Stimulated activated CD8-positive, alpha-beta memory T cell treated with anti-CD3 and anti-CD28 coated beads, Interleukin-15, amount 100 ng/mL, for 4 hours (primary cell): ENCODE measurements around the gene ZDHHC14.
"Not testable (repeated sequence)": the region's sequence is repeated elsewhere in the genome, so short reads cannot be mapped to it uniquely, and the experiment has no call there.

Source experiments
- DNase-seq, 2 donors: peaks; one replicate each; pipeline ENCODE4 v3.0.0-alpha.2; 2020; ENCODE audit warnings: low read depth in 2 of 2

Gene ZDHHC14

GRCh38 chr6:157380779-157381561 is at the start of gene ZDHHC14:
TSS of gene ZDHHC14 (plus strand) at chr6:157381190.
- peak; percentile 83 to 84 for DNase-seq

GRCh38 chr6:157332813-157333212 is 48.2 kb upstream of the ZDHHC14 start:
- DNase-seq = no peak

DNA sequence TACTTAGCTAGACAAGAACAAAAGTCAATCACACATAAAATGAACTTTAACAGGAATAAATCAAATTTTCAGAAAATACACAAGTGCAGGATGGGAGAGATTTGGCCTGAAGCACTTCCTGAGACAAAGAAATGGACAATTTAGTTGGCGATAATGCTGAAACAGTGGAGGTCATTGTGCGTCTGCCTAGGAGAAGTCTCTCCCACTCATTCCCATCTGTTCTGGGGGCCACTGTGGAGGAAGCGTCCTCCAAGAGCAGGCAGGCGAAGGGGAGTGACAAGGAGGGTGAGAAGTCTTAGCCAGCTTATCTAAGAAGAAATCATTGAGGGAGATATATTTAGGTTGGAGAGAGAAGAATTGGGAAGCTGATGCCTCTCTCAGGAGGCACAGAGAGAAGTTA is 47.5 kb upstream of the ZDHHC14 start:
- DNase-seq = no peak

GRCh38 chr6:157333956-157334355 is 47.0 kb upstream of the ZDHHC14 start:
- no peak for DNase-seq

- DNase-seq = no peak
Measured at GRCh38 chr6:157335829-157336228, 45.2 kb upstream of the ZDHHC14 start.

DNA sequence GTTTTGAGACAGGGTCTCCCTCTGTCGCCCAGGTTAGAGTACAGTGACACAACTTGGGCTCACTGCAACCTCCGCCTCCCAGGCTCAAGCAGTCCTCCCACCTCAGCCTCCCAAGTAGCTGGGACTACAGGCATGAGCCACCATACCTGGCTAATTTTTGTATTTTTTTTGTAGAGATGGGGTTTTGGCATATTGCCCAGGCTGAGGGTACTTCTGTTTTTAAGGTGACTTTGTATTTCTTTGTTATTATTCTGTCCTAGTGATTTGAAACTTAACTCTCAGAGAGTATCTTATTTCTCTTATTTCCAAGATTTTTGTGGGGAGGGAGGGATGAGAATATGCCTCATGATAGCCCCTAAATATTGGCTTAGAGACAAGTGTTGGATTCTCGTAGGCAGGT is 43.7 kb upstream of the ZDHHC14 start:
- DNase-seq = not testable (repeated sequence)

- no peak for DNase-seq
Measured at GRCh38 chr6:157337751-157338150, 43.2 kb upstream of the ZDHHC14 start.

DNA sequence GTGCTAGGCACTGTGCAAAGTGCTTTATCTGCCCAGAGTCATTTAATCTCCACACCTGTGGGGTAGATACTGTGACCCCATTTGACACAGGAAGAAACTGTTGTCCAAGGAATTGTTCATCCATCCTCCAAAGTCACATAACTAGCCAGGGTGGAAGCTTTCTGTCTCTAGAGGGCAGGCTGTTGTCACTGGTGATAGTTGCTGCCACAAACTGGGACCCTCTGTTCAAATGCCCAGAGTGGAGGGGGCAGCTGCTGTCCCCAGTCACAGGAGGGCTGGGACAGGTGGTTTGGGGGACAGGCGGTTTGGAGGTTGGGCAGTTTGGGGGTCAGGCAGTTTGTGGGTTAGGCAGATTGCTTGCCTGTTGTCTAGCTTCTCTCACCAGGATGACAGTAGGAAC is 41.6 kb upstream of the ZDHHC14 start:
- DNase-seq = no peak

GRCh38 chr6:157343732-157344131 is 37.3 kb upstream of the ZDHHC14 start:
- DNase-seq = no peak

DNA sequence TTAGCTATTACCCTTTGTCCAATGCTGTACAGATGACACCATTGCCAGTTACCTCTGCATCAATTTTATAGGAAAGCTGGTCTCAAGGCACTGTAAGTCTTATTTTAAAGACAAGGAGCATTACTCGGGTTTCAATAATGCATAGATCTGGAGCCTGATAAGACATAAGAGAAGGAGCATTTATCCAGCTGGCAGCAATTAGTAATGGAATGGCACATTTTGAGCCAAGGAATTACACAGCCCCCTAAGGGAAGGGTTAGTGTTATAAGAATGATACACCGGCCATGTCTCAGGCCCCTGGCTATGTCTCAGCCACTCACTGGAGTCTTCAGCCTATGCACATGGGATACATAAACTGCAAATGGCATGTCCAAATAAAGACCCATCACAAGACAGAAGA is 34.6 kb upstream of the ZDHHC14 start:
- DNase-seq = no peak

DNA sequence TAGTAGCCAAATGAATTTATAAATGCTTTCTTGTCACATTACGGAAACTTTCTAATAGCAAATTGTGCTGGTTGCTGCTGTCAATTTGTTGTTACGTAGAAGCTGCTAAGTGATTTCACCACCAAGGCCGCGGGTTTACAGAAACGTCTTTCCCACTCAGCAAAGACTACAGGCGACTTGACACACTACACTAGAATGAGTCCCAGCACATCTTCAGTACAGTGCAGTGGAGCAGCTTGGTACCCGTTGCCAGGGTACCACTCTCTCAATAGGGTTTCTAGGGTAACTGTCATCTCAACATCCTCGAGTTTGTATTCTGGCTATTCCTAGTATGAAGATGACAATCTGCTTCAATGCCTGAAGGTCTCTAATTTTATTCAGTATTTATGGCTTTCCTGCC is 22.7 kb upstream of the ZDHHC14 start:
- no peak for DNase-seq

DNA sequence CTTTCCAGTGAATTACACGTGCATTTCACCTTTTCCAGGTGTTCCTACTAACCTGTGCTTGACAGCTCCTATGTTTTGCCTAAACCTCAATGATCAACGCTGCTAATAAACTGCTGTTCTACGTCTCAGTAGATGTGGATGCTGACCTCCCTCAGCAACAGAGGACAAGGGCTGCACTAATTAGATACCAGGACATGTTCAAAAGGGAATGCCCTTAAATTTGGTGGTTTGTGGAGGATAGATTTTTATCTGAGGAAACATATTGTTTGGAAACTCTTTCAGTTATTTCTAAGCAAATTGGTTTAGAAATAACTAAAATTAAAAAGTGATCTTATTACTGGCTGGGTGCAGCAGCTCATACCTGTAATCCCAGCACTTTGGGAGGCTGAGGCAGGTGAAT is 19.1 kb upstream of the ZDHHC14 start:
- no peak for DNase-seq

- no peak for DNase-seq
Measured at GRCh38 chr6:157364705-157365104, 16.3 kb upstream of the ZDHHC14 start.

DNA sequence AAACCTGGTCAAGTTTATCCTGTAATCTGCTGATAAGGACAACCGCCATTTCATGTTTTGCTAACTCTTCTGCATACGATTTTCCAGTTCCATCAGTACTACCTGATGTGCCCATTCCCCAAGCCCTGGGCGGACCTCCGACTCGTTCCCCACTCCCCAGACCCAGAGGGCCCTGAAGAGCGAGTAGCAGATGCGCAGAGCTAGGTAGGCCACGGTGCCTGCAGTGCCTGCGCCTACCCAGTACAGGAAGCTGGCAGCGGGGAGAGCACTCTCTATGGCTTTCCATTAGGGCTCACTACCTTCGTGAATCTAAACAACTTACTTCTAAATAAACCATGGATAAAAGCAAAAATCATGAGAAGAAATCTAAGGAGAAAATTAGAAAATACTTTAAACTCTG is 14.3 kb upstream of the ZDHHC14 start:
- no peak for DNase-seq

DNA sequence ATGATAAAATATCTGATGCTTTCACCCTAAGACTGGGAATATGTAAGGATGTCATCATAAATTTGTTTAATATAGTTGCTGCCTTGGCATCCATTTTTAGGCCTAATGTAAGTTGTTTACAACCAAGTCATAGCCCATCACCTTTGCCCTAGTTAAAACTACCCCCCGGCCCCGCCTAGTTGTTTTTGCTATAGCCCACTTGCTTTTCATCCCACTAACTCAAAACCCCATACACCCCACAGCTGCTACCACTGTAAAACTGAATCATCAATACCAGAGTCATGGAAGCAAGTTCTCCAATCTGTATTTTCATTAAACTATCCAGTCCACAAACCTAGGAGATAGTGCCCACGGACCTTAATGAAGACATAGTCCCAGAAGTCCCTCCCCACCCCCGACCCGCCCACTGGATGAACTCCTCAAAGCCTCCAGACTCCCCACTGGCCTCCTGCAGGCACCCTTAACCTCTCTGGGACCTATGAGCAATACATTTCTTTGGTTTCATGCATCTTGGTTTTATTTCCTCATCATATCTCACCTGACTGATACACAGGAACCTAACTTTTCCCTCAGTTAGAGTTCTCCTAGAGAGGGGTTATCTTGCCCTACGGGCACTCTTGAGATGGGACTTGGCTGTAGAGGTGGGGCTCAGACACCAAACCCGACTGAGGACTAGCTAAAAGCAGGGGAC is 12.5 kb upstream of the ZDHHC14 start:
- DNase-seq = no peak

- no peak for DNase-seq
Measured at GRCh38 chr6:157370755-157371154, 10.2 kb upstream of the ZDHHC14 start.

GRCh38 chr6:157372501-157373280 is 8.3 kb upstream of the ZDHHC14 start:
- no peak for DNase-seq

DNA sequence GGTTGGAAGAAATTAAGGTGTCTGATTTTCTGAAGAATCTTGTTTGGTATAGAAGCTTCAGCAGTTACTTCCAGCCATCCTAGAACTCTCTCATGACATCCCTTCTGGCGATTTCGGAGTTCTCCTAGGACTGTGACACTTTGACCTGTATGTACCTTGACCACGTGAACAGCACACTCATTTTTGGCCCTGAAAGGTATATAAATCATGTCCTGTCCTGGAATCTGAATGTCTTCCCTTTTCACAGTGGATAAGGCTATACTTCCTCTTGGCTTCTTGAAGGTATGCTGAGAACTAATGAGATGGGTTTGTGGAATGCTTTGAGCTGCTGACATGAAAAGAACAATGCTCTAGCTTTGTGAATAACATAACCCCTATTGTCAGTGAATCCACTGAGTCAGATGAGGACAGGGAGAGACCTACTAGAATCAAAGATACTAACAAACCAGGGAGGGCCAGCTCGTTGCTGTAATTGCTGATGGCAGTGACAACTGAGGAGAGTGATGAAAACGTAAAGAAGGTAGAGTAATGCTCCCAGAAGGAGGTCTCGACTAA is 6.0 kb upstream of the ZDHHC14 start:
- DNase-seq = no peak

GRCh38 chr6:157376241-157376640 is 4.7 kb upstream of the ZDHHC14 start:
- no peak for DNase-seq

DNA sequence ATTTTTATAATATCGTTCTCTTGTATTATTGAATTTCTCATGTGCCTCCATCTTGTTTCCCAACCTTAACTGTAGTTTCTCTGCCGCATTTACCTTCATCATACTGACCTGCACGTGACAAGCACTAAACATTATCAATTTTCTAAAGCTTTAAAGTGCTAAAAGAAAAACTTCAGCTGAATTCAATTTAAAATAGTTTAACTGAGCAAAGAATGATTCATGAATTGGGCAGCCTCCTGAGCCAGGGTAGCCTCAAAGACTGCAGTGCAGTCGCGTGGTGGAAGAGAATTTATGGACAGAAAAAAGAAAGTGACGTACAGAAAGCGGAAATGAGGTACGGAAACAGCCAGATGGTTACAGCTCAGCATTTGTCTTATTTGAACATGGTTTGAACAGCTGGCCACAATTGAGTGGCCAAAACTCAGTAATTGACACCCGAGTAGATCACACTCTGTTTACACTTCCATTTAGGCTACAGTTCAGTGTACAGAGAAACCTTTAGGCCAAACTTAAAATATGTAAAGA is 4.2 kb upstream of the ZDHHC14 start:
- DNase-seq = no peak

GRCh38 chr6:157379656-157380457 is 1.1 kb upstream of the ZDHHC14 start:
- DNase-seq = peak; percentile 74 to 84
